ENCODE data around the gene UNC13B.

UNC13B gene

DNA sequence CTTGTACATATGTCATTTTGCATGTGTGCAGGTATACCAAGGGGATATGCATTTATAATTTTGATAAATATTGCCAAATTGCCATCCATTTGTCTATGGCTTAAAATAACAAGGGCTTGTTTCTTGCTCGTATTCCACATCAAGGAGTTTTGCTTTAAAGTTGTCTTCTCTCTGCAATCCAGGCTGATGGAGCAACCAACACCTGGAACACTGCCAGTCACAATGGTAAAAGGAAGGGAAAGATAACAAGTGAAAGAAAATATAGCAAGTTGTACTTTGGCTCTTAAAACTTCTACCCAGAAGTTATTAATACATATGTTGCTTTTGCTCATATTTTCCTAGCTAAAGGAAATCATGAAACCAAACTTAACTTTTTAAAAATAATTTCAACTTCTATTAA is 156.9 kb downstream of the UNC13B start:
- in situ Hi-C loops (cut with MboI; ENCODE audit: low sequenced_read_pairs) = no loop called here

DNA sequence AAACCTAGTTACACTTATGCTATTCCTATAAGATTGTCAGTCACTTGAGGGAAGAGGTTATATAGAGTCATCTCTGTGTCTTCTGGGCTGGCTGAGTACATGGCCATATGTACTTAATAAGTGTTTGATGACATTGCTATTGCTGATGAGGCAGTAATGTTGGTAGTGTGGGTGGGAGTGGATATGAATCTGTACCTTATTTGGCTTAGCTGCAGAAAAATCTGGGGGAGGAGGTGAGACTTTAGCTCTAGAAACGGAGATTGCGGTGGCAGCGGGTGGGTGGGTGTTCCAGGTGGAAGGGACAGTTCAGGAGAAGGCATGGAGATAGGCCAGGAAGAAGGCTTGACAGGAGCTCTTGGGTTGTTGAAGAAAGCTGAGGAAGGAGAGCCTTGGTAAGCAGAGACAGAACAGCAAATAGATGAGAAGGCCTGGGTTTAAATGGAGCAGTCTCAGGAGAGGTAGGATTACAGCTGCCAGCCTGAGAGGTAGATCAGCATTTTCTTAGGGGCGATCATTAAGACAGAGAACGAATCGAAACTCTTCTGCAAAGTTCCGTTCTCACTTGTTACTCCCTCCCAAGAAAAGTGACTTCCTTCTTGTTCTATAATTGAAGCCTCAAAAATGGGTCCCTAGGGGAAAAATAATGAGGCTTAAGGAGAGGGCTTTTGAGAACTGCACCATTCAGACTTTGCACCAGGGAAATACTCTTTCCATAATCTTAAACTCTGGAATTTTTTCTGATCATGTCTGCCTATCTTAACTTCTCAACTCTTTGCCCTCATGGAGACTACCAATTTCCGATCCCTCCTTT is 160.5 kb downstream of the UNC13B start:
- in situ Hi-C loops (cut with MboI; ENCODE audit: low sequenced_read_pairs) = no loop called here

DNA sequence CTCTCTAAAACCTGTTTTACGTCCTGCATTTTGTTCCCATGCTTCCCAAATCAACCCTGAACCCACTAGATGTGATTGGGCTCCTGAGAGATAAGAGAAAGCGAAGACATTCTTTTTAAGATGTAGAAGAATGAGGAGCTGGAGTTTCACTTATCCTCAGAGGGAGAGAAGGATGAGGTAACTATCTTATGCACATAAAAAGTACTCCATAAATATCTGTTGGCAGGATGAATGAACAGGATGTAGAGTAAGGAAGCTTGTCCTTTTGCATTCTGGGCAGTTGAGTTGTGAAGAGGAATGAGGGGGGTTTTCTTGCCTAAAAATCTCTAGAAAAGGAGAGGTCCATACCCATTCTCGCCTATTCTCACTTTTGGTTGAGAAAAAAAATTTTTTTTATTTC is 163.2 kb downstream of the UNC13B start:
- in situ Hi-C loops (cut with MboI; ENCODE audit: low sequenced_read_pairs) = no loop called here

DNA sequence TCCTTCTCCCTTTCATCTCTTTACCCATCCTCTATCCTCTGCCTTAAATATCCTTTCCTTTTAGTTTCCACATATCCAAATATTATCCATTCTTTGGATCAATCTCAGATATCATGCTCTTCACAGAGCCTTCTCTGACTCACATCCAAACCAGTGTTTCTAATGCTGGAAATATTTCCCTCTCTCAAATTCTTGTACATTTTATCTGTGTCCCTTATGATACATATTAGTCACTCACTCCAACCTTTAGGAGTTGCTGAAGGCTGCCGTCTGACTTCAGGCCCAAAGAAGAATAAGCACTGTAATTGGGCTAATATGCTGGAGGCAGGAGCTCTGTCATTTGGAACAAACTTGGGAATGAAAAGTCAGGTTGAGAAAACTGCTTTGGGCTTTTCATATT is 171.7 kb downstream of the UNC13B start:
- in situ Hi-C loops (cut with MboI; ENCODE audit: low sequenced_read_pairs) = no loop called here

DNA sequence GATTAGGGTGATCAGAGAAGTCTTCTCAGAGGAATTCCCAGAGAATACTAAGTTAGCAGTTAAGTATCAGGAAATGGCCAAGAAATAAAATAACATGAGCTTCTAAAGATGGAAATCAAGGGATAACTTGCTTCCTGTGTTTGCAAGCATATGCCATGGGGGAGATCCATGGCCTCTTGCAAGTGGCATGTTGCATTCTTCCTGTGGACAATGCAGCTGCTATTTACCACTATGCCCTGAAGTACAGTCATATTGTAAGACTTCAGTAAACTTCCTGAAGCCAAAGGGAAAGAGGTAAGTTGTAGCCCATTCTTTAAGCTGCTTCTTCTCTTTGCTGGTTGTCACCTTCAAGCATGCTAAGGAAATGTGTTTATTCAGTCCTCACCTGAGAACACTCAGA is 173.4 kb downstream of the UNC13B start:
- in situ Hi-C loops (cut with MboI; ENCODE audit: low sequenced_read_pairs) = no loop called here

DNA sequence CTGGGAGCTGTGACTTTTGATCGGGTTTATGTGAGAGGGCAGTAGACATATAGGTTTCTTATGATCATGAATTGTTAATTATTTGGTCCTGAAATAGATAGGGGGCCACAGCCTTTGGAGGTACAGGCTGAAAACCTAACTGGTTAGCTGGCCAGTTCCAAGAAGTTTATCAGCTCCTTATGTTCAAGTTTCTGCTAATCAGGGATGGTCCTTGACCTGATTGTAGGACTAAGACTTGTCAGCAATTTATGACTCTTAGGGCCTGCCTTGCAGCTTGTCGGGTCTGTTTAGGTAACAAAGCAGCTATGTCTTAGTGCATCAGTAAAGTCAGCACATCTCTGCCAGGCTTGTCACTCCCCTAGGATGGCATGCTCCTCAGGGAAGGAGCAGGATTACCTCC is 176.3 kb downstream of the UNC13B start:
- in situ Hi-C loops (cut with MboI; ENCODE audit: low sequenced_read_pairs) = no loop called here

DNA sequence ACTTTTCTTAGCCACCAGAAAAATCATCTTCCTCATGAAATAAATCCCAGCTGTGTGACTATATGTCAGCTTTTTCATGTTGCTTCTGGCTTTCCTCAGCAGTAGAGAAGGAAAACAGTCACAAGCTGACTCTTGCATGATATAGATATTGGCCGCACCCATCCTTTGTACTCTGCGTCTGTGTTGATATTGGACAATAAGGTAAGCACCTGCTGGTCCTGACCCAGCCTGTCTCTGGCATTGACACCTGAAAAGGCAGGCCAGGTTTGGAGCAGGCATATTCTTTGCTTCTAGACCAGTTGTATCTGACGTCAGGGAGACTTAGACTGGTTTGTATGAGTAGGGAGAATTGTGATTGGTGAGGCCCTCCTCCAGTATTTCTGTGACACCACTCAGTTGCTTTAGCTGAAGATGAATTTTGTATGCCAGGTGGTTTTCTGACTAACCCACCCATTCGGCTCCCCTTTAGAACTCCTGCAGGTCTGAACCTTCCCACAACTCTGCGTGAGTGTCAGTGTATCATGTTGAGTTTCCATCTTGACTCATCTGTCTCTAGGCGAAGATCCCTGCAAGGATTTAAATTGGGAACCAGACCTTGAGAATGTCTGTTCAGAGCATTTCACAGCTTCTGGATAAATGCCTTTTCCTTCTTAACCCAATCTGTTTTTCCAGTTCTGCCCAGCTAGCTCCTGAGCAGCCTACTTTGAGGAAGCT is 176.9 kb downstream of the UNC13B start:
- in situ Hi-C loops (cut with MboI; ENCODE audit: low sequenced_read_pairs) = no loop called here

DNA sequence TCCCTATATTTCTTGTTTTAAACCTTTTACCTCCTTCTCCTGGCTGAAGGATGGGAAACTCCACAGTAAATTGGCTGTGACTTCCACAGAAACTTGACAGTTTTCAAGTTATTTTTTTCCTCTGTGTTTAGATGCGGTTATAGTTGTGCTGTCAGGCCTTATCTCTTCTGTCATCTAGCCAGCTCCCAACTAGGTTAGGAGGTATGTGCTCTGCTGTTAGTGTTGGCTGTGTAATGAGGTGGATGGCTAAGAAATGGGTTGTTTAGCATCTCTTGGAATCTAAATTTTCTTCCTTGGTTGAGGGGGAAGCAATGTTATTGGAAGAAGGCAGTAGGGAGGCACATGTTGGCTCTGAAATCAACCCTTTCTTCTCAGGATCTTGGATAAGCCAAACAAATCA is 178.2 kb downstream of the UNC13B start:
- in situ Hi-C loops (cut with MboI; ENCODE audit: low sequenced_read_pairs) = no loop called here

DNA sequence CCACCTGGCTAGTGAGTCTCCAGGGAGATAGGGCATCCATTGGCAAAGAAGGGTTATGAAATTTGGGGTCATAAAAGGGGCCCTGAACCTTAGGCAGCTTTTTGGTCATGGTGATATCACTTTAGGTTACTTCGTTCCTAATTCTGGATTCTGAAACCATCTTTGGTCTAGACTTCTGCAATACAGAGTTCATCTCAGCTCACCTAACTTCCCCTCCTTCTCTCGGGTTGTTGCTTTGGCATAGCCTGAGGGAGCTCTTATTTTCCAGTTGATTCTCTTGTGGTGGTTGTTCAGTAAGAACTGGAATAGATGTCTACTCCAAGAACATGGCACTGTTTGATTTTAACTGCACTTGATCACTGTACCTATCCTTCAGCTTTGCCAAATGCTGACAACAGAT is 179.2 kb downstream of the UNC13B start:
- in situ Hi-C loops (cut with MboI; ENCODE audit: low sequenced_read_pairs) = no loop called here

DNA sequence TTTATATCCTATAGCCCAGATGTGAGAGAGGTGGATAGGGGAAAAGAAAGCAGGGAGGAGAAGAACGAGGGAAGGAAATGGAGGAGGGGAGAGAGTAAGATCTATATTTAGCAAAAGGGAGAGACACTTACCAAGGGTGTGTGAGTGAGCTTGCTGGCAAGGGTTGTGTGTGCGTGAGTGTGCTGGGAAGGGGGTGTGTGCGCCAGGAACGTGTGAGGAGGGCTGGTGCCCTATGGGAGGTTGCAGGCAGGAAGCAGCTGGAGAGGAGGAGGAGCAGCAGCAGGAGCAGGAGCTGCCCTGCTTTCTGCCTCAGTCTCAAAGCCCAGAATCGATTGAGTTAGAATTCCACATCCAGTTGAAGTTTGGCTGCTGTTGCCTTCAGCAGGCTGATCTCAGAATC is 179.8 kb downstream of the UNC13B start:
- in situ Hi-C loops (cut with MboI; ENCODE audit: low sequenced_read_pairs) = no loop called here

DNA sequence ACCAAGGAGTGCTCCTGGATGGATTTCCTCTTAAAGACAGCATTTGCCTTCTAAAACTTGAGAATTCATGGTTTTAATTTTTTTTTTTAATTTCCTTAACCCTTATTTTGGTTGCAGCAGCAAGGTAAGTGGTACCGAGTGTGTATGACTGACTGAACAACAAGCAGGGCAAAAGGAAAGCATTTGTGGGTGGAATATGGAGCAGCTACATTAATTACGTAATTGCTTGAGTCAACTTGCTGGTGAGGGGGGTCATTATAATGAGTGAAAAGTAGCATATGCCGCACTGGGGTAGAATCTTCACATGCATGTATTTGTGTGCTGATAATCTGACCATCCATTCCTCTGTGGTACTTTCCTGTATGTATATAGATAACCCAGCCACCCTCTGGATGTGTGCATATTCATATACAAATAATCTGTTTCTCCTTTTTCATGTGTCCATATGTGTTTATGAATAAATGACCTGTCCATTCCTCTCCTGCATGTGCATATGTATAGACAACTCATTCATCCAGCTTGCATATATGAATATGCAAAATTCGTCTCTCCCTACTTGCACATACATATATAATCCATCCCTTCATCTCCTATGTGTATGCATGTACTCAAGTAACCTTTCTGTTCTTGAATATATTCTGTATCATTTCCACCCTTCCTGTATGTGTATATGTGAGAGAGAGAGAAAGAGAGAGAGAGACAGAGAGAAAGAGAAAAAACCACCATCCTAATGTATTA is 180.6 kb downstream of the UNC13B start:
- in situ Hi-C loops (cut with MboI; ENCODE audit: low sequenced_read_pairs) = no loop called here

DNA sequence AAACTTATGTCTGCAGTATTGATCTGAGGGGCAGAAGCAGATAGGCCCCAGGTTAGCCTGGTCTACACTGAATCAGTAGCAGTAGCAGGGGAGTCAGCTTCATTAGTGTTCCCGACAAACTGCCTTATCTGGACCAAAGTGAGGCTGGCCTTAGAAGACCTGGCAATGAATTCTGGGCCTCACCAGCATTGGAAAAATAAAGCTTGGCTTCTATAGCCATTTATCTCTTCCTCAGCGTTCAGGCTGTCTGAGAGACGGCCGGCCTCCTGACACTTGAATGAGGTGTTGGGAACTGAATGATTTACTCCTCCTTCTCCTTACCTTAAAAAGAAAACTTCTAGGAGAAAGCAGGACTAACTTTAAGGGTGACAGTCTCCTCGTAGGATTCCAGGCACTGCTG is 186.3 kb downstream of the UNC13B start:
- in situ Hi-C loops (cut with MboI; ENCODE audit: low sequenced_read_pairs) = no loop called here

DNA sequence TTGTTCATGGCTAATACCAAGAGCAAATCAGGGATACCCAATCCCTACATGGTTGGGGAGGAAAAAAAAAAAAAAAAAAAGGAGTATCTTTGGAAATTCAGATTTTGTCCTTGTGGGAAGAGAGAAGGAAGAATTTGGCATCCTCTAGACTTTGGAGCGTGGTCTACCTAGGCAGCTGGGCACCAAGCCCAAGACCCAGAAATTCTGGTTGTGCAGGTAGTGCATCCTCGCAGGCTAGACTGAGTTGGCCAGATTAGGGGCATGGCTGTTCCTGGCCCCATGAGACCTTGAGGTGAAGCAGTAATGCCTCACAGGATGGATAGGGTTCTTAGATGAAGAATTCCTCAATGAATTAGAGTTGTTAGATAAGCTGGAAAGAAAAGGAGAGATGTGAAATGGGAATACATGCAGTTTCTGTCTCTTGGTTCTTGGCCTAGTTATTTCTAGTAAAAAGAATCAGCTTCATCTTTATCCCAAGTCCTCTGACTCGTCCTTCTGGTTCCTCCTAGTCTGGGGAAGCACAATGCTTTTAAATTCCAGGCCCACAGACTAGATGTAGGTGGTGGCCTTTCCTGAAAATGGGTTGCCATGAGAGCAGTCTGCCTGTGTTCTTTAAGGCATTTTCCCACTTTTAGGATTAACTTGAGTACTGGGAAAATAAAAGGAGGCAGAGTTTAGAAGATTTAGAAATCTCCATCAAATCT is 187.6 kb downstream of the UNC13B start:
- in situ Hi-C loops (cut with MboI; ENCODE audit: low sequenced_read_pairs) = no loop called here

DNA sequence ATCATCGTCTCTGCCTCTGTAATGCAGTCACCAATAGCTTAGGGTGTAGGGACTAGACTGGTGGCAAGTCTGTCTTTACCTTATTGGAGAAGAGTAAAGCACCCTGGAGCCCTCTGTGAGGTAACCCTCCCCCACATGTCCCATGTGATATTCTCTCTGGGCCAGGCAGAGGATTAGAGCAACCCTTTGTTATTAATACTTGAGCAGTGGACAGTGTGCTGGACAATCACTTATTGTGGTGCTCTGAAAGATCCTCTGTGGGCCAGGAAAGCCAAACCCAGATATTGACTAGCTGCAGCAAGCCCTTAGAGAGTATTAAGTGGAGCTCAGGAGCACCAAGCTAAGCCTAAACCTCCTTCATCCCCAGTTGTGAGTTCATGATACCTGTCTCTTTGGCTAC is 188.4 kb downstream of the UNC13B start:
- in situ Hi-C loops (cut with MboI; ENCODE audit: low sequenced_read_pairs) = no loop called here

DNA sequence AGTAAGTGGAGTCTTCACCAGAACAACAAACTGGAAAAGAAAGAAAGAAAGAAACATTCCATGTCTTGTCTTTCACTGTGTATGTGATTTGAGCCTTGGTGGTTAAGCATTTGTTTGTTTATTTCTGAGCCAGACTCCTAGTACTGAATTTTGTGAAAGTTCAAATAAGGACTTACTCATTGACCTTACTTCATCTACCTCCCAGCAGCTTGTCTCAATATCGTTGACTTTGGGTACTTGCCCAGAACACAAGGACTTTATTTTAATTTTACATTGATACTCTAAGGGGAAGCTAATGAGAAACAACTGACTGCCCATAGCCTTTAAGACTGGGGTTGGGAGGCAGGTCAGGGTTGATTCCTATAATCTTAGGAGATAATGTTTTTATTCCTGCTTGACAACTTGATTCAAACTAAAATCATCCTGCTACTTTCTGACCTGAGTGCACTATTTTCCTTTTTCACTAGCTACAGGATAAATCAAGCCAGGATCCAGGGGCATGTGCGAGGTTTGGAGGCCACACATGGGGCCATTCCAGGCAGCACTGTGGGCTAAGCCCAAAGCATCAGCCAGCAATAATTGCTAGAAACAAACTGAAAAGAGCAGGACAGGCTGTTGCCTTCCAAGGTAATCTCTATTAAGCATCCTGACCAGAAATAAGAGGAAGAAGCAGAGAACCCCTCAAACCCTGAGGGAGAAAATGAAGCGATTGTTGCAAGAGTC is 189.2 kb downstream of the UNC13B start:
- in situ Hi-C loops (cut with MboI; ENCODE audit: low sequenced_read_pairs) = no loop called here

DNA sequence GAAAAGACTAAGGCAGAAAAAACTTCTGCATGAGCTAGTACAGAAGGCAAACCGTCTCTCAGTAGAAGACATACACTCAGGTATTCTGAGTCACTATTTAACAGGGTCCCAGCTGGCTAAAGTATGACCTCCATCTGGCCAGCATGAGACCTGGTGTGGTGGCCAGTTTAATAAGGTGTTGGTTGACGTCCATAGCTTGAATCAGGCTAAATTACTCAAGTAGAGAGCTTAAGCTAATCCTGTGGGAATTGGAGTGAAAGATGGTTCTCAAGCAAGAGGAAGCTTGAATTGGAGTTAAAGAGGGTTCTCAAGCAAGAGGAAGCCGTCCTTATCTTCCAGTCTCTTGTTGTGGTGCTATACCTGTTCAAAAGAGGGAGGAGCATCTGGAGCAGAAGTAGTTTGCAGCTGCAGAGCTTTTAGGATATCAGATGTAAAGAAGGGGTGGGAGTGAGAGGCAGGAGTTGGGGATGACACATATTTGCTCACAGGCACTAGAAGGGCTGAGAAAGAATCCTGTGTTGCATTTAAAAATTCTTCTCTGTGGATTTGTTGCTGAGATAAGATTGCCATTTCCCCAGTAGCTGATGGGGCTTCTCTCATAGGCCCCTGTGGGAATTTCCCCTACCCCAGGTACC is 192.0 kb downstream of the UNC13B start:
- in situ Hi-C loops (cut with MboI; ENCODE audit: low sequenced_read_pairs) = no loop called here

DNA sequence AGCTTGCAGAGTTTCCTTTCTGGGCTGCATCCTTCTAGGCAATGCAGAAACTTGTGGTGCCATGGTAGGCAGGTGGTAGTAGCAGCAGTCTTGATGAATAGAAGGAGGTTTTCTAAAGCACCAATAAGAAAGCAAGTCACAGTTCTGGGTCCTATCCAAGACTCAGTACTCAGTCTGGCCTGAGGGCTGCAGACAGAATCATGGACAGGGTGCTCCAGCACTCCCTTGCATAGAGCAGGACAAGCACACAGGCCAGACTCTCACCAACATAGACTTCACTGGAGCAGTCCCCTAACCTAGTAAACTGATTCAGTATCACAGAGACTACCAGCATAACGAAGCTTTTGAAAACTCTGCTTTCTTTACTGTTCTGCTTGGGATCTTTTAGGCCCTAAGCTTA is 194.1 kb downstream of the UNC13B start:
- in situ Hi-C loops (cut with MboI; ENCODE audit: low sequenced_read_pairs) = no loop called here

DNA sequence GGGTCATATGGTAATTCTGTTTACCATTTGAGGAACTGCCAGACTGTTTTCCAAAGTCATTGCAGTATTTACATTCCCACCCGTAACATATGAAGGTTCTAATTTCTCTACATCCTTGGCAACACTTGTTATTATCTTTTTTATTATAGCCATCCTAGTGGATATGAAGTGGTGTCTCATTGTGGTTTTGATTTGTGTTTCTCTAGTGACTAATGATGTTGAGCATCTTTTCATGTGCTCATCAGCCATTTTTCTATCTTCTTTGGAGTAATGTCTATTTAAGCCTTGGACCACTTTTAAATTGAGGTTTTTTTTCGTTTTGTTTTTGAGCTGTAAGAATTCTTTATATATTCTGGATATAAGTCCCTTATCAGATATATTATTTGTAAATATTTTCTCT is 195.3 kb downstream of the UNC13B start:
- in situ Hi-C loops (cut with MboI; ENCODE audit: low sequenced_read_pairs) = no loop called here

DNA sequence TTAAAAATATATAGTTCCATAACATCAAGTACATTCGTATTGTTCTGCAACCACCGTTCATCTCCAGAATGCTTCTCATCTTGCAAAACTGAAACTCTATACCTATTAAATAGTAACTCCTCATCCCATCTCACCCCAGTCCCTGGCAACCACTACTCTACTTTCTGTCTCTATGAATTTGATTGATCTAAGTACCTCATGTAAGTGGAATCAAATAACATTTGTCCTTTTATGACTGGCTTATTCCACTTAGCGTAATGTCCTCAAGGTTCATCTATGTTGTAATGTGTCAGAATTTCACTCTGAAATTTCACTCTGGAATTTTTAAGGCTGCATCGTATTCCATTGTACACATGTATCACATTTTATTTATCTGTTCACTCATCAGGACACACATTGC is 196.0 kb downstream of the UNC13B start:
- in situ Hi-C loops (cut with MboI; ENCODE audit: low sequenced_read_pairs) = no loop called here
